ENCODE data around the gene MEGF6.

The MEGF6 gene

GRCh38 chr1:3609016-3609768 is 2.1 kb downstream of the MEGF6 start:
- no peak for DNase-seq

GRCh38 chr1:3608154-3608553 is 3.2 kb downstream of the MEGF6 start:
- DNase-seq: no peak

GRCh38 chr1:3607703-3608065 is 3.6 kb downstream of the MEGF6 start:
- DNase-seq: no peak

GRCh38 chr1:3606779-3607702 is 4.3 kb downstream of the MEGF6 start:
- no peak for DNase-seq

GRCh38 chr1:3604997-3605823 is 6.1 kb downstream of the MEGF6 start:
- no peak for DNase-seq

- DNase-seq: no peak
These were observed 6.8 kb downstream of the MEGF6 start for GRCh38 chr1:3604468-3604974.

GRCh38 chr1:3603571-3604467 is 7.5 kb downstream of the MEGF6 start:
- no peak for DNase-seq

- DNase-seq: no peak
These were observed 8.2 kb downstream of the MEGF6 start for GRCh38 chr1:3603156-3603555.

- DNase-seq: no peak
These were observed 8.9 kb downstream of the MEGF6 start for GRCh38 chr1:3602375-3602774.

GRCh38 chr1:3601743-3602142 is 9.6 kb downstream of the MEGF6 start:
- DNase-seq: no peak

GRCh38 chr1:3600354-3600753 is 11.0 kb downstream of the MEGF6 start:
- no peak for DNase-seq

- no peak for DNase-seq
These were observed 11.5 kb downstream of the MEGF6 start for GRCh38 chr1:3599816-3600215.

- DNase-seq: peak; percentile 46
These were observed 12.0 kb downstream of the MEGF6 start for GRCh38 chr1:3599286-3599811.

- DNase-seq: peak; percentile 86
These were observed 12.6 kb downstream of the MEGF6 start for GRCh38 chr1:3598522-3599285.

- DNase-seq: peak; percentile 83
These were observed 13.2 kb downstream of the MEGF6 start for GRCh38 chr1:3598051-3598491.

- no peak for DNase-seq
These were observed 13.7 kb downstream of the MEGF6 start for GRCh38 chr1:3597599-3597964.

- no peak for DNase-seq
These were observed 14.4 kb downstream of the MEGF6 start for GRCh38 chr1:3596663-3597598.

GRCh38 chr1:3595949-3596348 is 15.4 kb downstream of the MEGF6 start:
- DNase-seq: no peak

- DNase-seq: no peak
These were observed 16.5 kb downstream of the MEGF6 start for GRCh38 chr1:3594706-3595377.

Data from retina (tissue), 1 donor.